H1 (cell line): Measurements from ENCODE around the gene LDLRAD4. TPM values are rescaled to one million over a fixed set of nuclear protein-coding genes. Genes with fewer than 3 reads are reported as not detected.

Experiments
- CREB1 ChIP-seq: IDR thresholded peaks from 2 replicates; pipeline ENCODE4 v1.6.1; 2012; ENCODE audit warnings: inconsistent platforms
- GABPA ChIP-seq: IDR thresholded peaks from 2 replicates; pipeline ENCODE4 v1.6.1; 2011; ENCODE audit warnings: mild to moderate bottlenecking, low read length, moderate library complexity, borderline replicate concordance; ENCODE audit not compliant: insufficient read depth
- NRF1 ChIP-seq: IDR thresholded peaks from 2 replicates; pipeline ENCODE4 v1.6.1; 2011; ENCODE audit warnings: mild to moderate bottlenecking, low read depth, low read length, improper control_type of control experiment
- polyA plus RNA-seq, 7 experiments: library from polyadenylated mRNA; depleted of rRNA in 3 of 7; stranded (reverse) in 5 of 7; unstranded in 2 of 7; fragments of >200 nt in 5 of 7; fragments of 200-250 nt in 2 of 7; gene quantifications; 1 replicate in 5 of 7; 2 replicates in 1 of 7; 4 replicates in 1 of 7; pipeline versions ENCODE4 v1.2.1 to v1.2.3, GENCODE V29; 2011 to 2013; ENCODE audit warnings: missing spikeins in 2 of 7, mixed read lengths in 2 of 7
- total RNA-seq: library from RNA; stranded (reverse); fragmentation: NEBNext Ultra II Directional; extraction: Animal tissue kit (Norgen Biotek cat#: 25700); gene quantifications from 2 replicates; pipeline ENCODE4 v1.2.1, GENCODE V29; 2021

Gene LDLRAD4
- total and polyA plus RNA-seq, 2 of the 8 experiments (the other 6 are each of a cell fraction or from before 2014, with no cell fraction given) = 0.77 to 1.4 TPM

DNA sequence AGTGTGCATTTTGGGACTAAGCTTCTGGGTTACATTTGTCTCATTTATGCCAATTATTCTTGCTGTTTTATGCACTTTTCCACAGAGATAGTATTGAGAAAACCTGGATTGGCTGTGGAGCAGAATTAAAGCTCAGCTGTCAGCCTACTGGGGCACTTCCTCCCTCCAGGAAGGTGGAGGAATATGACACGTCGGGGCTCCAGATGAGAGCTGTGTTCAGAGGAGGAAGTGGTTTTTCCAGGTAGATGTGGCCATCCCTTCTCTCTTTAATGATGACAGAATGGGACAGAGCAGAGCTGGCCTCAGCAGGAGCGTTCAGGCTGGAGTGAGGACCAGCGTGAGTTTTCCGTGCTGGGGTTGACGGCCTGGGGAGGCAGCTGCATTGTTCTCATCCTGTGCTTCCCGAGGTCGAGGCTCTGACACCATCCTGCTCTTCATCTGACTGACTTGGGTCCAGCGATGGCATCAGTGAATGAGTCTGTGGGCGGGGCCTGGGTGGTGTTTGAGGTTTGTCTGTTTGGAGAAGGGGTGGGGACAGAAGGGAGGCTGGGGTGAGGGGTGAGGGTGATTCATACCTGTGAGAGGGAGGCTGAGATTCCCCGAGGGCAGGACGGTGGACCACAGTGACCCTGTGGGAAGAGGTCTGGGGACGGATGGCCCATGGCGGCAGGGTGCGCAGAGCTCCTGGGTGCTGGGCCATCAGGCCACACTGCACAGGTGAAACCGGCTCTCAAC is 207.0 kb downstream of the LDLRAD4 start (continued):
- TF ChIP-seq GABPA = no peak
- TF ChIP-seq NRF1 = no peak
- no peak for TF ChIP-seq CREB1
